K562 (cell line): Measurements from ENCODE around the gene ZFP57. TPM values are rescaled to one million over a fixed set of nuclear protein-coding genes. Genes with fewer than 3 reads are reported as not detected.

Experiments used
- ATAC-seq: fragments of 200-7000 bp; cut with Tn5 transposase; 3 replicates; pipeline ENCODE4 v1.9.1; 2020; ENCODE audit warnings: moderate library complexity
- BruUV-seq: library from RNA; stranded (reverse); fragments of 400-500 nt; replicated peaks from 2 replicates; lab custom pipeline; 2021; lab: Mats Ljungman, UMichigan
- CTCF ChIA-PET: fragments of 300-600 bp; formaldehyde crosslinking; extraction: SDS; loops from one replicate; lab custom pipeline; 2021; ENCODE audit warnings: low intra/inter-chr PET ratio; lab: Yijun Ruan, JAX
- POLR2A ChIA-PET: fragments of 300-600, 350-650 bp; sonication (Branson Sonifier 250); formaldehyde crosslinking; extraction: SDS; loops from one replicate; lab custom pipeline; 2021; ENCODE audit warnings: antibody characterized with exemption, inconsistent platforms; lab: Yijun Ruan, JAX
- DNase-seq, 4 experiments: peaks; one replicate each; pipeline versions ENCODE4 v3.0.0 to v3.0.0-alpha.2; 2011 to 2018; ENCODE audit warnings: low spot score in 3 of 4, mixed read lengths in 3 of 4; ENCODE audit errors: extremely low read depth in 1 of 4
- FAIRE-seq: peaks from 2 replicates; lab custom pipeline; 2011; peaks lifted over from hg19 to GRCh38; lab: Jason Lieb, UNC
- H2AFZ ChIP-seq: 2 replicates; pipeline ENCODE4 v1.6.0; 2011; ENCODE audit warnings: low read depth, low read length, control low read depth, inconsistent platforms
- H3K27ac ChIP-seq: fragments of 200-600 bp; 3 replicates; pipeline ENCODE4 v1.8.0; 2011; ENCODE audit warnings: low read depth, mild to moderate bottlenecking, control low read depth, inconsistent platforms, low read length, moderate library complexity, mixed read lengths; ENCODE audit errors: extremely low read depth
- H3K27me3 ChIP-seq, 2 experiments: fragments of 300-600 bp in 1 of 2; 2 replicates in 1 of 2; 3 replicates in 1 of 2; pipeline versions ENCODE4 v1.6.0 to v1.8.0; 2011; ENCODE audit warnings: inconsistent platforms in 2 of 2, low read length in 2 of 2, mild to moderate bottlenecking in 1 of 2, mixed read lengths in 1 of 2, moderate library complexity in 1 of 2; ENCODE audit not compliant: control insufficient read depth in 2 of 2, insufficient read depth in 2 of 2
- H3K36me3 ChIP-seq: fragments of 300-600 bp; 3 replicates; pipeline ENCODE4 v1.8.0; 2011; ENCODE audit warnings: mild to moderate bottlenecking, low read length, inconsistent platforms; ENCODE audit not compliant: control insufficient read depth, insufficient read depth
- H3K4me1 ChIP-seq, 2 experiments: fragments of 200-600 bp in 1 of 2; replicated peaks in 1 of 2; 2 replicates in 1 of 2; 3 replicates in 1 of 2; pipeline versions ENCODE4 v1.5.1 to v1.8.0; 2011; ENCODE audit warnings: inconsistent platforms in 2 of 2, low read length in 2 of 2, mild to moderate bottlenecking in 1 of 2, mixed read lengths in 1 of 2, moderate library complexity in 1 of 2; ENCODE audit not compliant: control insufficient read depth in 2 of 2, insufficient read depth in 2 of 2
- H3K4me2 ChIP-seq: 2 replicates; pipeline ENCODE4 v1.6.1; 2011; ENCODE audit warnings: low read length, control low read depth, inconsistent platforms, mixed read lengths; ENCODE audit not compliant: insufficient read depth
- H3K4me3 ChIP-seq: fragments of 200-600 bp; sonication (generic), shearing (Covaris generic); 2 replicates; pipeline ENCODE4 v1.5.1; 2016; ENCODE audit warnings: control low read depth, inconsistent platforms
- H3K79me2 ChIP-seq: fragments of 200-600 bp; 3 replicates; pipeline ENCODE4 v1.8.0; 2011; ENCODE audit warnings: low read length, inconsistent platforms; ENCODE audit not compliant: control insufficient read depth, insufficient read depth
- H3K9ac ChIP-seq, 2 experiments: 2 replicates each; pipeline versions ENCODE4 v1.6.0 to v1.6.1; 2011; ENCODE audit warnings: low read depth in 2 of 2, low read length in 2 of 2, control low read depth in 1 of 2, inconsistent platforms in 1 of 2, mild to moderate bottlenecking in 1 of 2, mixed read lengths in 1 of 2; ENCODE audit not compliant: insufficient read depth in 1 of 2
- H3K9me1 ChIP-seq: one replicate; pipeline ENCODE4 v1.6.0; 2011; ENCODE audit warnings: inconsistent platforms, mild to moderate bottlenecking, low read length, moderate library complexity; ENCODE audit not compliant: control insufficient read depth, insufficient read depth
- H3K9me3 ChIP-seq: replicated peaks from 2 replicates; pipeline ENCODE4 v1.5.1; 2011; ENCODE audit warnings: low read depth, low read length, inconsistent platforms; ENCODE audit not compliant: control insufficient read depth, insufficient read depth
- H4K20me1 ChIP-seq: replicated peaks from 2 replicates; pipeline ENCODE4 v1.6.1; 2011; ENCODE audit warnings: low read length, inconsistent platforms, mixed read lengths; ENCODE audit not compliant: control insufficient read depth, insufficient read depth
- CTCF ChIP-seq, 3 experiments: IDR thresholded peaks in 2 of 3; conservative IDR thresholded peaks in 1 of 3; 2 replicates each; pipeline ENCODE4 v1.5.1; 2011 to 2012; ENCODE audit warnings: low read length in 3 of 3, mild to moderate bottlenecking in 3 of 3, control low read depth in 2 of 3, improper control_type of control experiment in 1 of 3, inconsistent platforms in 1 of 3, low read depth in 1 of 3, mixed read lengths in 1 of 3, moderate library complexity in 1 of 3; ENCODE audit not compliant: insufficient read depth in 2 of 3
- HNRNPL ChIP-seq: fragments of 200-400 bp; formaldehyde crosslinking; IDR thresholded peaks from 2 replicates; pipeline ENCODE4 v1.6.1; 2017; ENCODE audit warnings: low read depth, mild to moderate bottlenecking, low read length
- KDM1A ChIP-seq, 2 experiments: fragments of 450-650 bp; IDR thresholded peaks; 2 replicates each; pipeline ENCODE4 v1.6.1; 2016; ENCODE audit warnings: mild to moderate bottlenecking in 2 of 2
- NELFE ChIP-seq: IDR thresholded peaks from 2 replicates; pipeline ENCODE4 v1.6.1; 2011; ENCODE audit warnings: mild to moderate bottlenecking; ENCODE audit not compliant: insufficient read depth, insufficient read length
- PML ChIP-seq: IDR thresholded peaks from 2 replicates; pipeline ENCODE4 v1.6.1; 2012; ENCODE audit warnings: low read length, inconsistent platforms
- POLR3A ChIP-seq: IDR thresholded peaks from 2 replicates; pipeline ENCODE4 v1.6.1; 2011; ENCODE audit warnings: borderline replicate concordance, mild to moderate bottlenecking, moderate library complexity; ENCODE audit not compliant: insufficient read length, insufficient read depth; ENCODE audit errors: extremely low read depth
- ZHX1 ChIP-seq: fragments of 150-350 bp; conservative IDR thresholded peaks from 2 replicates; pipeline ENCODE4 v1.6.1; 2014; ENCODE audit warnings: low read length
- ZNF282 ChIP-seq: sonication (generic); formaldehyde crosslinking; IDR thresholded peaks from 2 replicates; pipeline ENCODE4 v1.8.1; 2023; ENCODE audit warnings: missing genetic modification reagents
- WGBS: fragments of 100-300 bp; shearing (Covaris generic); methylation state at CpG from one replicate; pipeline ENCODE4 v1.1.6; 2016; ENCODE audit warnings: low coverage, mixed read lengths; ENCODE audit not compliant: insufficient coverage; ENCODE audit errors: missing lambda C conversion rate; 5-methylcytosine and 5-hydroxymethylcytosine counted together
- in situ Hi-C: fragments of 300-500 bp; cut with MboI; formaldehyde crosslinking; loops from 4 replicates; pipeline ENCODE4 v1.15.0; 2018; ENCODE audit warnings: inconsistent platforms, mixed read lengths
- intact Hi-C: fragments of 100-400 bp; cut with micrococcal nuclease; formaldehyde crosslinking; loops from 2 replicates; pipeline ENCODE4 v1.14.2; 2022
- polyA plus RNA-seq, 8 experiments: library from polyadenylated mRNA; depleted of rRNA in 4 of 8; stranded (reverse) in 5 of 8; unstranded in 3 of 8; fragments of >200 nt; fragmentation: Nextera tagmentation in 2 of 8; fragmentation: Illumina TruSeq in 1 of 8; extraction: Ambion mirVana in 2 of 8; extraction: Trizol in 1 of 8; gene quantifications; 2 replicates each; pipeline versions ENCODE4 v1.2.1 to v1.2.3, GENCODE V29; 2011 to 2014; ENCODE audit warnings: inconsistent platforms in 1 of 8, missing spikeins in 1 of 8
- total RNA-seq, 7 experiments: library from RNA; depleted of rRNA in 6 of 7; stranded (reverse); fragments of >200 nt in 6 of 7; fragmentation: Illumina TruSeq in 2 of 7; extraction: Trizol in 2 of 7; gene quantifications; 2 replicates each; pipeline versions ENCODE4 v1.2.1 to v1.2.3, GENCODE V29; 2011 to 2021; ENCODE audit warnings: low replicate concordance in 1 of 7
- TF ChIP-seq, protein P1 (sequence below): sonication (generic); formaldehyde crosslinking; IDR thresholded peaks from 2 replicates; pipeline ENCODE4 v1.8.0; 2023; ENCODE audit warnings: mild to moderate bottlenecking, missing genetic modification reagents

ZFP57 gene
- total and polyA plus RNA-seq, 9 of the 15 experiments (the other 6 are each of a cell fraction or from before 2014, with no cell fraction given) = 0.04 to 0.28 (median 0.13) TPM

DNA sequence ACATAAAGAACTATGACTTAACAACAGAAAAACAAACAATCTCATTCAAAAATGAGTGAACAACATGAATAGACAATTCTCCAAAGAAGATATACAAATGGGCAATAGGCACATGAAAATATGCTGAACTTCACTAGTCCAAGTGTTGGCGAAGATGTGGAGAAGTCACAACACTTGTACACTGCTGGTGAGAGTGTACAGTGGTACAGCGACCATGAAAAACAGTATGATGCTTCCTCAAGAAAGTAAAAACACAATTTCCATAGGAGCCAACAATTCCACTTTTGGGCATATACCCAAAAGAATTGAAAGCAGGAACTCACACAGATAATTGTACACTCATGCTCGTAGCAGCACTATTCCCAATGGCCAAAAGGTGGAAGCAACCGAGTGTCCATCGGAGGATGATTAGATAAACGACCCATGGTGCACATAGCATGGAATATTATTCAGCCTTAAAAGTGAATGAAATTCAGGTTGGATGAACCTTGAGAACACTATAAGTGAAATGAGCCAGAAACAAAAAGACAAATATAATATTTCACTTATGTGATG, 48.9 kb upstream of the ZFP57 start:
- ATAC-seq (no peak), FAIRE-seq (no peak), DNase-seq (no peak)
- no peaks in the 10 kb centered on the region for H3K36me3 ChIP-seq
- H3K27ac ChIP-seq = no peak overlapping the region
- no TSS peak for BruUV-seq
- peak in 1 of 3 experiments; percentile 29; a peak in 2 of 6 replicates for TF ChIP-seq CTCF (IDR thresholded peaks at IDR 0.05 in 2 of 3, conservative IDR thresholded peaks at IDR 0.05 in 1 of 3; ENCODE audit: insufficient read depth in 2 of 3, low read depth in 1 of 3, low read length in 3 of 3)
- TF ChIP-seq NELFE = no peak
- intact Hi-C loops (loop anchor here (10.0 kb wide), 1 partner anchor 285 kb away; no protein-coding TSS in a partner anchor), in situ Hi-C loops (loop anchor here (10.0 to 25.0 kb wide), 2 partner anchors 107 to 275 kb away; partner anchors contain the start of gene HLA-G)
- H3K9ac ChIP-seq = no peak overlapping the region
- H3K4me2 ChIP-seq = no peak overlapping the region
- H2AFZ ChIP-seq = no peak overlapping the region
- H3K9me1 ChIP-seq = no peaks in the 10 kb centered on the region
- no peaks in the 10 kb centered on the region for H3K4me1 ChIP-seq
- H3K79me2 ChIP-seq = no peaks in the 10 kb centered on the region
- H3K27me3 ChIP-seq = peaks cover 2 to 28% of the 10 kb centered on the region in 2 experiments; a peak in 2 of 5 replicates
- POLR2A ChIA-PET = no interaction called here
- CTCF ChIA-PET = no interaction called here
- H3K4me3 ChIP-seq = no peak overlapping the region
- H4K20me1 ChIP-seq = no peaks in the 10 kb centered on the region
- no peaks in the 10 kb centered on the region; the same call in 1 of the 2 replicates for H3K9me3 ChIP-seq
- under 1% methylated on average over 6 of the region's 6 CpGs for WGBS

- H3K36me3 ChIP-seq = no peaks in the 10 kb centered on the region
- ATAC-seq (no peak), DNase-seq (no peak), FAIRE-seq (no peak)
- no peak overlapping the region for H3K27ac ChIP-seq
- POLR2A ChIA-PET = no interaction called here
- H3K9me1 ChIP-seq = no peaks in the 10 kb centered on the region
- H3K27me3 ChIP-seq = peaks cover 2 to 29% of the 10 kb centered on the region in 2 experiments; a peak in 2 of 5 replicates
- no peak overlapping the region for H3K4me2 ChIP-seq
- H3K79me2 ChIP-seq = no peaks in the 10 kb centered on the region
- H4K20me1 ChIP-seq = no peaks in the 10 kb centered on the region
- no peaks in the 10 kb centered on the region for H3K9me3 ChIP-seq
- intact Hi-C loops = no loop called here
- in situ Hi-C loops = loop anchor here (25.0 kb wide), 1 partner anchor 108 kb away; the partner anchor contains the start of gene HLA-G
- H3K4me3 ChIP-seq = no peak overlapping the region
- CTCF ChIA-PET = no interaction called here
- no peak overlapping the region for H3K9ac ChIP-seq
- H3K4me1 ChIP-seq = peaks cover 0 to 4% of the 10 kb centered on the region in 2 experiments; a peak in 2 of 5 replicates
- BruUV-seq = no TSS peak
- H2AFZ ChIP-seq = no peak overlapping the region
- TF ChIP-seq ZNF282 (CRISPR knock-in tag) = no peak
- no peak for TF ChIP-seq HNRNPL
- TF ChIP-seq POLR3A = no peak
- TF ChIP-seq PML = no peak
- TF ChIP-seq KDM1A (IDR thresholded peaks at IDR 0.05) = no peak
- TF ChIP-seq ZHX1 = no peak
- TF ChIP-seq, protein P1, sequence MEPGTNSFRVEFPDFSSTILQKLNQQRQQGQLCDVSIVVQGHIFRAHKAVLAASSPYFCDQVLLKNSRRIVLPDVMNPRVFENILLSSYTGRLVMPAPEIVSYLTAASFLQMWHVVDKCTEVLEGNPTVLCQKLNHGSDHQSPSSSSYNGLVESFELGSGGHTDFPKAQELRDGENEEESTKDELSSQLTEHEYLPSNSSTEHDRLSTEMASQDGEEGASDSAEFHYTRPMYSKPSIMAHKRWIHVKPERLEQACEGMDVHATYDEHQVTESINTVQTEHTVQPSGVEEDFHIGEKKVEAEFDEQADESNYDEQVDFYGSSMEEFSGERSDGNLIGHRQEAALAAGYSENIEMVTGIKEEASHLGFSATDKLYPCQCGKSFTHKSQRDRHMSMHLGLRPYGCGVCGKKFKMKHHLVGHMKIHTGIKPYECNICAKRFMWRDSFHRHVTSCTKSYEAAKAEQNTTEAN (CRISPR knock-in tag) = no peak
These were observed 47.9 kb upstream of the ZFP57 start for GRCh38 chr6:29728875-29729270.
